Thyroid gland (tissue), 4 donors: ENCODE data around the gene DDX56. TPM values are rescaled to one million over a fixed set of nuclear protein-coding genes. Genes with fewer than 3 reads are reported as not detected.

Experiments used
- DNase-seq, 2 donors: peaks; one replicate each; pipeline ENCODE4 v3.0.0-alpha.2; 2019
- H3K27ac ChIP-seq, 3 donors: fragments of 200-600 bp; sonication (generic); 1 replicate in 2 of 3; 2 replicates in 1 of 3; pipeline ENCODE4 v1.5.1; 2016 to 2019; ENCODE audit warnings: mild to moderate bottlenecking in 1 of 3, moderate library complexity in 1 of 3
- H3K27me3 ChIP-seq: fragments of 200-600 bp; sonication (generic); one replicate; pipeline ENCODE4 v1.5.1; 2019
- H3K36me3 ChIP-seq, 2 donors: fragments of 200-600 bp; sonication (generic); one replicate each; pipeline ENCODE4 v1.5.1; 2016 to 2019
- H3K4me1 ChIP-seq, 2 donors: fragments of 200-600 bp; sonication (generic); one replicate each; pipeline ENCODE4 v1.5.1; 2017 to 2019
- H3K4me3 ChIP-seq, 3 donors: fragments of 200-600 bp; sonication (generic); replicated peaks in 1 of 3; 1 replicate in 2 of 3; 2 replicates in 1 of 3; pipeline ENCODE4 v1.5.1; 2016; ENCODE audit warnings: mild to moderate bottlenecking in 1 of 3
- H3K9me3 ChIP-seq: fragments of 200-600 bp; sonication (generic); one replicate; pipeline ENCODE4 v1.5.1; 2017
- POLR2A ChIP-seq, 2 donors: fragments of 450-650 bp; IDR thresholded peaks; one replicate each; pipeline ENCODE4 v1.6.1; 2017; ENCODE audit warnings: antibody characterized with exemption in 2 of 2, mild to moderate bottlenecking in 2 of 2, moderate library complexity in 1 of 2
- WGBS, 2 donors: methylation state at CpG; one replicate each; pipeline ENCODE4 v1.1.5; 2017; 5-methylcytosine and 5-hydroxymethylcytosine counted together
- intact Hi-C: fragments of 100-400 bp; cut with DNase I; formaldehyde crosslinking; loops from one replicate; pipeline ENCODE4 v1.15.1; 2023
- total RNA-seq, 4 donors: library from RNA; depleted of rRNA; stranded (reverse); fragments of >200 nt; gene quantifications; one replicate each; pipeline ENCODE4 v1.2.3, GENCODE V29; 2016
- TF ChIP-seq, protein P1 (sequence below), 6 experiments: fragments of 200-600 bp in 3 of 6; fragments of 450-650 bp in 3 of 6; sonication (generic) in 3 of 6; IDR thresholded peaks; one replicate each; pipeline ENCODE4 v1.5.1; 2016 to 2019; ENCODE audit warnings: antibody characterized with exemption in 6 of 6, mild to moderate bottlenecking in 2 of 6, inconsistent platforms in 1 of 6, moderate library complexity in 1 of 6

Gene DDX56
- total RNA-seq, 4 donors from 2014 or later: 47.3 to 77.3 (median 62.1) TPM

DNA sequence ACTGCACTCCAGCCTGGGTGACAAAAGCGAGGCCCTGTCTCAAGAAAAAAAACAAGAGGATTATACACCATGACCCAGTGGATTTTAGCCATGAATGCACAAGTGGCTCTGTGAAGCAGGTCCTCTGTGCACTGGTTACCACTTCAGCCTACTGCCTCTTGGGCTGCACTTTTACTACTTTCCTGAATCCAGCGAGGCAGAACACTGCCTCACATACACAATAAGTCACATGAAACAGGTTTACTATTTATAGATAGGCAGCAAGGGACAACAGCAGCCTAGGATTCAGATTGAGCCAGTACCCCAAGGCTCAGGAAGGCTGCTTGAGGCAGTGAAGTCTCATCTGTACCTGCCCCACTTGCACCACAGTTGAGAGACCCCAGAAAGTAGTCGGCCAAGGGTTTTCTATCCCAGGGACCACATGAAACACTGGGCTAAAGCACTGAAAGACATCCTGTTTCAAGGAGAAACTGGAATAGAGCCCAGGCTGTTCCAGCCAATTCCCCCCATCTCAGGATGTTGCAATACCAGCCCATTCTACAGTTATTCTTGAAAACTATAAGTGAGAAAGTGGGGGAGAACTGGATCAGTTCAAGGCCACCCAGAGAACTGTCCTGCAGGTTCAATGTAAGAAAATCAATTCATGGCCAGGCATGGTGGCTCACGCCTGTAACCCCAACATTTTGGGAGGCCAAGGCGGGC lies 22.4 kb upstream of the DDX56 start:
- WGBS, 2 donors: 46 to 48% methylated on average over 5 of the region's 5 CpGs
- no peaks in the 10 kb centered on the region for H3K27me3 ChIP-seq
- peaks cover 11 to 19% of the 10 kb centered on the region in 2 donors for H3K4me1 ChIP-seq
- TF ChIP-seq, protein P1, sequence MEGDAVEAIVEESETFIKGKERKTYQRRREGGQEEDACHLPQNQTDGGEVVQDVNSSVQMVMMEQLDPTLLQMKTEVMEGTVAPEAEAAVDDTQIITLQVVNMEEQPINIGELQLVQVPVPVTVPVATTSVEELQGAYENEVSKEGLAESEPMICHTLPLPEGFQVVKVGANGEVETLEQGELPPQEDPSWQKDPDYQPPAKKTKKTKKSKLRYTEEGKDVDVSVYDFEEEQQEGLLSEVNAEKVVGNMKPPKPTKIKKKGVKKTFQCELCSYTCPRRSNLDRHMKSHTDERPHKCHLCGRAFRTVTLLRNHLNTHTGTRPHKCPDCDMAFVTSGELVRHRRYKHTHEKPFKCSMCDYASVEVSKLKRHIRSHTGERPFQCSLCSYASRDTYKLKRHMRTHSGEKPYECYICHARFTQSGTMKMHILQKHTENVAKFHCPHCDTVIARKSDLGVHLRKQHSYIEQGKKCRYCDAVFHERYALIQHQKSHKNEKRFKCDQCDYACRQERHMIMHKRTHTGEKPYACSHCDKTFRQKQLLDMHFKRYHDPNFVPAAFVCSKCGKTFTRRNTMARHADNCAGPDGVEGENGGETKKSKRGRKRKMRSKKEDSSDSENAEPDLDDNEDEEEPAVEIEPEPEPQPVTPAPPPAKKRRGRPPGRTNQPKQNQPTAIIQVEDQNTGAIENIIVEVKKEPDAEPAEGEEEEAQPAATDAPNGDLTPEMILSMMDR (IDR thresholded peaks at IDR 0.05): peak in 1 of 6 experiments; percentile 24
- TF ChIP-seq POLR2A (IDR thresholded peaks at IDR 0.05): peak in 1 of 2 donors; percentile 57
- H3K9me3 ChIP-seq: no peaks in the 10 kb centered on the region
- DNase-seq: peak; percentile 90 to 91
- H3K27ac ChIP-seq: peak overlapping the region; percentile 92 to 95 (median 94)
- intact Hi-C loops: no loop called here
- no peak overlapping the region for H3K4me3 ChIP-seq
- H3K36me3 ChIP-seq: no peaks in the 10 kb centered on the region

DNA sequence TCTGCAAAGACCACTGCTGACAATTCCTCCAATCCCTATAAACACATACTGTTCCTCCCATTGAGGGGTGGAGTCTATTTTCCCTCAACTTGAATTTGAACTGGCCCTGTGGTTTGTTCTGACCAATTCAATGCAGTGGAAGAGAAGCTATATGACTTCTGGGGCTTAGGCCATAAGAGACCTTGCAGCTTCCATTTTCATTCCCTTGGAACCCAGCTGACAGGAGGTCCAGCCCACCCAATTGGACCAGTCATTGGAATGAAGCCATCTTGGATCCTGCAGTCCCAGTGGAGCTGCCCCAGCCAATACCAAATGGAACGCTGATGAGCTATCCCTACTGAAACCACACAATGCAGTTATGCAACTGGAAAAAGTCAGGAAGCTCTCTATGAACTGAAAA lies 17.2 kb upstream of the DDX56 start:
- TF ChIP-seq POLR2A (IDR thresholded peaks at IDR 0.05): no peak
- TF ChIP-seq, protein P1 (IDR thresholded peaks at IDR 0.05): no peak
- H3K4me1 ChIP-seq: peaks cover 5 to 17% of the 10 kb centered on the region in 2 donors
- no peaks in the 10 kb centered on the region for H3K9me3 ChIP-seq
- 76 to 88% methylated on average over 1 of the region's 1 CpG for WGBS, 2 donors
- H3K27me3 ChIP-seq: no peaks in the 10 kb centered on the region
- H3K27ac ChIP-seq: no peak overlapping the region
- intact Hi-C loops: no loop called here
- no peak overlapping the region for H3K4me3 ChIP-seq
- DNase-seq: no peak
- no peaks in the 10 kb centered on the region for H3K36me3 ChIP-seq

DNA sequence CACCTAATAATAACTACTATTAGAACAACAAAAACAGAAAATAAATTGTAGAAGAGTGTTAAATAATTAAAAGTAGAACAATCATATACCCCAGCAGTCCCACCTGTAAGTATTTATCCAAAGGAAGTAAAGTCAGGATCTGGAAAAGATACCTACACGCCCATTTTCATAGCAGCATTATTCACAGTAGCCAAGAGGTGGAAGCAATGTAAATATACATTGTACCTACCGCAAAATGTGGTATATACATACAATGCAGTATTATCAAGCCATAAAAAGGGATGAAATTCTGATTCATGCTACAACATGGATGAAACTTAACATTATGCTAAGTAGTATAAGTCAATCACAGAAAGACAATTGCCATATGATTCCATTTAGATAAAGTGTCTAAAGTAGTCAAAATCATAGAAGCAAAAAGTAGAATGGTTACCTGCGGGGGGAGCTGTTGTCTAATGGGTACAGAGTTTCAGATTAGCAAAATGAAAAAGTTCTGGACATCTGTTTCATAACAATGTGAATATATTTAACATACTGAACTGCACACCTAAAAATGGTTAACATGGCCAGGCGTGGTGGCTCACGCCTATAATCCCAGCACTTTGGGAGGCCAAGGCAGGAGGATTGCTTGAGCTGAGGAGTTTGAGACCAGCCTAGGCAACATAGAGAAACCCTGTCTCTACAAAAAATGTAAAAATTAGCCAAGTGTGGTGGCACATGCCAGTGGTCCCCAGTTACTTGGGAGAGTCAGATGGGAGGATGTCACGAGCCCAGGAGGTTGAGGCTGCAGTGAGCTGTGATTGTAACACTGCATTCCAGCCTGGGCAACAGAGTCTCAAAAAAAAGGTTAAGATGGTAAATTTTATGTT lies 14.4 kb upstream of the DDX56 start:
- Histone ChIP-seq H3K9me3 (no peaks in the 10 kb centered on the region), H3K27ac (peak overlapping the region in 1 of 3 donors; percentile 10)
- peak; percentile 56 to 59 for DNase-seq

DNA sequence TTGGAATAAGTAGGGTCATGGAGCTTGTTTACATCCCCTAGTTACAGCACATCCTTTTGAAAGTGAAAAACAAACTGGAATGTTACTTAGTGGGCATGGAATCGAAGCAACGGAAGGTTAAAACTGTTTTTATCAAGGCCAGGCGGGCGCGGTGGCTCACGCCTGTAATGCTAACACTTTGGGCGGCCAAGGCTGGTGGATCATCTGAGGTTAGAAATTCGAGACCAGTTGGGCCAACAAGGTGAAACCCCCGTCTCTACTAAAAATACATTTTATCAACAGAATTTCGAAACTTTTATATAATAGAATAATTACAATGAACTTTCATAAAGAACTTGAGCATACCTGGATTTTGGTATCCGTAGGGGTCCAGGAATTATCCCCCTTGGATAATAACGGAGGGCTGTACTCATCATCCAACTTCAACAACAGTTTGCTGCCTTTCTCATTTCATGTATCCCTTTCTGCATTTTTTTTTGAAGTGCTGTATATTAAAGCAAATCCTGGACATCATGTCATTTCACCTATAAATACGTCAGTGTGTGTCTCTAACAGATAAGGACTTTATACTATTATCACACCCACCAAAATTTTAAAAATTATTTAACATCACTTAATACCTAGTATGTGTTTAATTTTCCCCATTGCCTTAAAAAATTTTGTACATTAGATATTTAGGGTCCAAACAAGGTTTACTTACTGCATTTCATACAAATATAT lies 9.6 kb upstream of the DDX56 start:
- no peaks in the 10 kb centered on the region for H3K27me3 ChIP-seq
- TF ChIP-seq, protein P1 (IDR thresholded peaks at IDR 0.05): no peak
- no peak for TF ChIP-seq POLR2A (IDR thresholded peaks at IDR 0.05)
- peak overlapping the region in 1 of 3 donors; percentile 50 for H3K4me3 ChIP-seq
- peaks cover 8 to 30% of the 10 kb centered on the region in 2 donors for H3K4me1 ChIP-seq
- peak overlapping the region; percentile 94 to 98 (median 98) for H3K27ac ChIP-seq
- H3K36me3 ChIP-seq: peaks cover 12 to 16% of the 10 kb centered on the region in 2 donors
- 95 to 96% methylated on average over 13 of the region's 13 CpGs for WGBS, 2 donors
- H3K9me3 ChIP-seq: no peaks in the 10 kb centered on the region
- intact Hi-C loops: no loop called here
- DNase-seq: no peak

More for the DNA sequence above, 14.4 kb upstream of the DDX56 start:
- intact Hi-C loops: loop anchor here (5.0 kb wide), 2 partner anchors 159 to 334 kb away; partner anchors contain the start of gene ZMIZ2
- Histone ChIP-seq H3K4me3 (no peak overlapping the region), H3K36me3 (no peaks in the 10 kb centered on the region), H3K27me3 (no peaks in the 10 kb centered on the region), H3K4me1 (peaks cover 0 to 9% of the 10 kb centered on the region in 2 donors)
- no peak for TF ChIP-seq POLR2A (IDR thresholded peaks at IDR 0.05)
- TF ChIP-seq, protein P1 (IDR thresholded peaks at IDR 0.05): peak in 4 of 6 experiments; percentile 58 to 78 (median 70)
- WGBS, 2 donors: 50 to 56% methylated on average over 6 of the region's 6 CpGs
